Esophagus squamous epithelium (tissue), 5 donors: Measurements from ENCODE around the gene PLXNB2. TPM values are rescaled to one million over a fixed set of nuclear protein-coding genes. Genes with fewer than 3 reads are reported as not detected.
A peak's percentile ranks its signal among the peaks of the same experiment; 100 is the strongest.

Source experiments
- DNase-seq: peaks from one replicate; lab custom pipeline; 2025; lab: John Stamatoyannopoulos, UW
- H3K27ac ChIP-seq, 4 donors: fragments of 200-600 bp; sonication (generic); one replicate each; pipeline ENCODE4 v1.5.1; 2016 to 2019; ENCODE audit warnings: mild to moderate bottlenecking in 1 of 4
- H3K27me3 ChIP-seq, 4 donors: fragments of 200-600 bp; sonication (generic); 1 replicate in 3 of 4; 2 replicates in 1 of 4; pipeline versions ENCODE4 v1.5.1 to v1.6.0; 2017 to 2021; ENCODE audit warnings: antibody characterized with exemption in 1 of 4
- H3K36me3 ChIP-seq, 3 donors: fragments of 200-600 bp; sonication (generic); one replicate each; pipeline ENCODE4 v1.5.1; 2016 to 2019
- H3K4me1 ChIP-seq, 3 donors: fragments of 200-600 bp; sonication (generic); one replicate each; pipeline ENCODE4 v1.5.1; 2017 to 2019
- H3K4me3 ChIP-seq, 4 donors: fragments of 200-600 bp; sonication (generic); 1 replicate in 3 of 4; 2 replicates in 1 of 4; pipeline ENCODE4 v1.5.1; 2016 to 2019; ENCODE audit warnings: mild to moderate bottlenecking in 2 of 4, moderate library complexity in 1 of 4
- H3K9me3 ChIP-seq, 3 donors: fragments of 200-600 bp; sonication (generic); one replicate each; pipeline ENCODE4 v1.5.1; 2016 to 2019
- POLR2A ChIP-seq, 4 donors: fragments of 450-650 bp; IDR thresholded peaks; one replicate each; pipeline ENCODE4 v1.6.1; 2017; ENCODE audit warnings: antibody characterized with exemption in 4 of 4, mild to moderate bottlenecking in 4 of 4, moderate library complexity in 3 of 4
- WGBS, 2 donors: methylation state at CpG; one replicate each; pipeline ENCODE4 v1.1.5; 2018; 5-methylcytosine and 5-hydroxymethylcytosine counted together
- intact Hi-C: fragments of 100-400 bp; cut with DNase I; formaldehyde crosslinking; loops from one replicate; pipeline ENCODE4 v1.15.0; 2022
- total RNA-seq, 4 donors: library from RNA; depleted of rRNA; stranded (reverse); fragments of >200 nt; gene quantifications; one replicate each; pipeline ENCODE4 v1.1.0, GENCODE V29; 2016
- TF ChIP-seq, protein P1 (sequence below), 6 experiments: fragments of 450-650 bp in 4 of 6; fragments of 200-600 bp in 2 of 6; sonication (generic) in 2 of 6; IDR thresholded peaks; one replicate each; pipeline ENCODE4 v1.5.1; 2016 to 2019; ENCODE audit warnings: antibody characterized with exemption in 6 of 6, mild to moderate bottlenecking in 4 of 6, moderate library complexity in 4 of 6
- donor health status: DM: yes; HTN: yes; CAD: no.

Gene PLXNB2
- total RNA-seq, 4 donors from 2014 or later, result 80.9 to 231 (median 129) TPM

DNA sequence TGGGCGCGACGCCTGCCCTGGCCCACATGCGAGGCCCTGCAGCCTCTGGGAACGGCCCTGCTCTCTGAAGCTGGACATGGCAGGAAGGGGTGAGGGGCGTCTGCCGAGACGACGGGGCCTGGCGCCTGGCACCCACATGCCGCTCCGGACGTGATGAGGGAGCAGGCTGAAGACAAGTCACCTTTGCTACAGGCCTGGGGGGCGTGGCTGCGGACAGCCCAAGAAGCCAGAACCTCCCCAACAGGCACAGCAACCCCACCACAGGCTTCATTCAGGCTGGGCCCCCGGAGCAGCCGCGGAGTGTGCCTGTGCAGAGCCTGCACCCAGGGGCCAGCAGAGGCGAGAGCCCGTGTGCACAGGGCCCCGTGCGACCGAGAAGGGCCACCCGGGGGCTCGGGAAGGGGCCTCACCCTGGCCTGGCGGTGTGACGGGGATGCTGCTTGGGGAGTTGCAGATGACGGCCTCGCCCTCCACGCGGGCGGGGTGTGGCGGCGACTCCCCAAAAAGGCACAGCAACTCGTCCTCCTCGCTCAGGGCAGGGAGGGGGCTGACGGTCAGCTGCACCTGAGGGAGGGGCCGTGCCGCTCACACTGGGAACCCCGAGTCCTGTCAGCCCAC lies 20.6 kb downstream of the PLXNB2 start:
- TF ChIP-seq POLR2A (IDR thresholded peaks at IDR 0.05), result no peak
- TF ChIP-seq, protein P1, sequence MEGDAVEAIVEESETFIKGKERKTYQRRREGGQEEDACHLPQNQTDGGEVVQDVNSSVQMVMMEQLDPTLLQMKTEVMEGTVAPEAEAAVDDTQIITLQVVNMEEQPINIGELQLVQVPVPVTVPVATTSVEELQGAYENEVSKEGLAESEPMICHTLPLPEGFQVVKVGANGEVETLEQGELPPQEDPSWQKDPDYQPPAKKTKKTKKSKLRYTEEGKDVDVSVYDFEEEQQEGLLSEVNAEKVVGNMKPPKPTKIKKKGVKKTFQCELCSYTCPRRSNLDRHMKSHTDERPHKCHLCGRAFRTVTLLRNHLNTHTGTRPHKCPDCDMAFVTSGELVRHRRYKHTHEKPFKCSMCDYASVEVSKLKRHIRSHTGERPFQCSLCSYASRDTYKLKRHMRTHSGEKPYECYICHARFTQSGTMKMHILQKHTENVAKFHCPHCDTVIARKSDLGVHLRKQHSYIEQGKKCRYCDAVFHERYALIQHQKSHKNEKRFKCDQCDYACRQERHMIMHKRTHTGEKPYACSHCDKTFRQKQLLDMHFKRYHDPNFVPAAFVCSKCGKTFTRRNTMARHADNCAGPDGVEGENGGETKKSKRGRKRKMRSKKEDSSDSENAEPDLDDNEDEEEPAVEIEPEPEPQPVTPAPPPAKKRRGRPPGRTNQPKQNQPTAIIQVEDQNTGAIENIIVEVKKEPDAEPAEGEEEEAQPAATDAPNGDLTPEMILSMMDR (IDR thresholded peaks at IDR 0.05), result no peak
- intact Hi-C loops, result no loop called here
- Histone ChIP-seq H3K4me1 (peaks cover 10 to 94% (median 15%) of the 10 kb centered on the region in 3 donors), H3K27me3 (no peaks in the 10 kb centered on the region), H3K27ac (peak overlapping the region in 2 of 4 donors; percentile 19 to 68), H3K36me3 (peaks cover 68 to 95% (median 71%) of the 10 kb centered on the region in 3 donors), H3K9me3 (no peaks in the 10 kb centered on the region), H3K4me3 (no peak overlapping the region)
- no peak for DNase-seq
- WGBS, 2 donors, result 94% methylated on average over 11 of the region's 40 CpGs; no CpG with 5 or more reads in 1 of the 2 donors

DNA sequence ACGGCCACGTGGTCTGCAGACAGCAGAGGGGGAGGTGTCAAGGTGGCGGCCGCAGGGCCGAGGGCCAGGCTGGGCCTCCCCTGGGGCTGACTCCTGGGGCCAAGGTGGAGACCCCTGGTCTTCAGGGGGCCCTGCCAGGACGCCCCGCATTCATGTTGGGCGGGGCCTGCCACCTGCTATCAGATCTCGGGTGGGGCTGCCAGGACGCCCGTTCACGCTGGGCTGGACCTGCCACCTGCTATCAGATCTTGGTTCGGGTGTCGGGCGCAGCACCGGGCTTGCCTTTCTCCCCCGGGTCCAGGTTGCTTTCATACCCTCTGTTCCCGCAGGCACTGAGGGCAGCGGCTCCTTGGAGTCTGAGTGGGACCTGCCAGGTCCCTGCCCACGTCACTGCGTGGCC lies 21.2 kb downstream of the PLXNB2 start:
- H3K4me3 ChIP-seq, result no peak overlapping the region
- H3K9me3 ChIP-seq, result no peaks in the 10 kb centered on the region
- H3K36me3 ChIP-seq, result peaks cover 73 to 95% (median 76%) of the 10 kb centered on the region in 3 donors
- H3K27me3 ChIP-seq, result no peaks in the 10 kb centered on the region
- DNase-seq, result no peak
- peaks cover 14 to 94% (median 19%) of the 10 kb centered on the region in 3 donors for H3K4me1 ChIP-seq
- H3K27ac ChIP-seq, result peak overlapping the region in 2 of 4 donors; percentile 33 to 68
- intact Hi-C loops, result no loop called here
- TF ChIP-seq POLR2A (IDR thresholded peaks at IDR 0.05), result no peak
- TF ChIP-seq, protein P1 (IDR thresholded peaks at IDR 0.05), result no peak
- WGBS, 2 donors, result 73 to 76% methylated on average over 3 to 6 of the region's 21 CpGs

DNA sequence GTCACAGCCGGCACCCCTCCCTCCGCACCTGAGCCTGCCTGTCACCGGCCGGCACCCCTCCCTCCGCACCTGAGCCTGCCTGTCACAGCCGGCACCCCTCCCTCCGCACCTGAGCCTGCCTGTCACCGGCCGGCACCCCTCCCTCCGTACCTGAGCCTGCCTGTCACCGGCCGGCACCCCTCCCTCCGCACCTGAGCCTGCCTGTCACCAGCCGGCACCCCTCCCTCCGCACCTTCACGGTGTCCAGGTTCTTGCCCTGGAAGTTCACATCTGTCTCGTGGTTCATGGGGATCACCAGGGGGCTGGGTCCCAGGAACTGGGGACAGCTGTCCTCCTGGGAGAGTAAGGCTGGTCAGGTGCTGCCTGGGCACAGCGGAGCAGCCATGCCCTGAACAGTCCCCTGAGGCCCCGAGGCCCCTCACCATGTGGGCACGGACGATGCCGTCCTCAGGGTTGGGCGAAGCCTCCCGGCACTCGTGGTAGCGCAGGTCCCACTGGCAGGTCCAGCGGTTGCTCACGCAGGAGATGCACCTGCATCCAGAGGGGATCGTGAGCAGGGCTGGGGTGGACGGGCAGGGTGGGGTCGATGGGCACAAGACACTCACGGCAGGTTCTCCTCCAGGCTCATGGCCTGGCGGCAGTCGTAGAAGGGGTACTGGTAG lies 21.7 kb downstream of the PLXNB2 start:
- TF ChIP-seq, protein P1 (IDR thresholded peaks at IDR 0.05), result no peak
- DNase-seq, result no peak
- peaks cover 77 to 95% (median 82%) of the 10 kb centered on the region in 3 donors for H3K36me3 ChIP-seq
- no peak overlapping the region for H3K4me3 ChIP-seq
- H3K9me3 ChIP-seq, result no peaks in the 10 kb centered on the region
- peaks cover 14 to 94% (median 24%) of the 10 kb centered on the region in 3 donors for H3K4me1 ChIP-seq
- peak overlapping the region in 2 of 4 donors; percentile 33 to 68 for H3K27ac ChIP-seq
- 84 to 90% methylated on average over 4 to 6 of the region's 34 CpGs for WGBS, 2 donors
- no peaks in the 10 kb centered on the region for H3K27me3 ChIP-seq
- intact Hi-C loops, result no loop called here

DNA sequence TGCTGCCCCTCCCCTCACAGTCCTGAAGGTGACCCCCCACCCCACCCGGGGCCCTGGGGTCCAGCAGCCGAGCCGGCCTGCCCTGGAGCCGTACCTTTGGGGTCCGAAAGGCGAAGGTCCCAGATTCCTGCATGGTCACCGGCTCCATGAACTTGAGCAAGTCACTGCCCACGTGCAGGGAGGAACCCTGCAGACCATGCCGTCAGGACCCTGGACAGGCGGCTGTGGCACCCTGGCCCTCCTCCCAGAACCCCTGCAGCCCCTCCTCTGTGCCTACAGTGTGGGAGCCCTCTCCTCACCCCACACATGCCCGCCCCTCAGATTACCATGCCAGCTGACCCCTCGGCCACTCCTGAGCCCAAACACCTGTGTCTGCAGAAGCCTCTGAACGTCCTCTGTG lies 23.0 kb downstream of the PLXNB2 start:
- H3K27me3 ChIP-seq, result no peaks in the 10 kb centered on the region
- intact Hi-C loops, result loop anchor here (5.0 kb wide), 1 partner anchor 48 kb away; no protein-coding TSS in a partner anchor
- H3K4me3 ChIP-seq, result no peak overlapping the region
- peaks cover 81 to 95% (median 86%) of the 10 kb centered on the region in 3 donors for H3K36me3 ChIP-seq
- TF ChIP-seq, protein P1 (IDR thresholded peaks at IDR 0.05), result no peak
- TF ChIP-seq POLR2A (IDR thresholded peaks at IDR 0.05), result no peak
- peak overlapping the region in 2 of 4 donors; percentile 16 to 87 for H3K27ac ChIP-seq
- WGBS, 2 donors, result 40 to 83% methylated on average over 1 to 3 of the region's 13 CpGs
- H3K9me3 ChIP-seq, result no peaks in the 10 kb centered on the region
- no peak for DNase-seq
- H3K4me1 ChIP-seq, result peaks cover 14 to 95% (median 24%) of the 10 kb centered on the region in 3 donors

DNA sequence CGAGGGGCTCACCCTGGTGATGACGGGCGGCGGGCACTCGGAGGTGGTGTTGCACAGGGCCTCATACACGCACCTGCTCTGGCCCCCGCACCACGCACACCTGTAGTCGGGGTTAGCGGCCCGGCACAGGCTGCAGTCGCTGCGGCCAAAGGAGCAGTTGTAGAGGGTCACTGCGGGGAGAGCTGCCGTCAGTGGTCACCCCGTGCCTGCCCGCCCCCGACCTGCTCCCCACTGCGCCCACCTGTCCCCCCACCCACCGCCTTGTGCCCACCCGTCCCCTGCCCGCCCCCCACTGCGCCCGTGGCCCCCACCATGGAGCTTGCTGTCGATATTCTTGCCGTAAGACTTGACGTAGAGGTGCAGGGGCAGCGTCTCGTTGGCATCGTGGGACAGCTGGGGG lies 23.6 kb downstream of the PLXNB2 start:
- Histone ChIP-seq H3K4me3 (no peak overlapping the region), H3K27me3 (no peaks in the 10 kb centered on the region), H3K4me1 (peaks cover 14 to 95% (median 24%) of the 10 kb centered on the region in 3 donors), H3K9me3 (no peaks in the 10 kb centered on the region), H3K27ac (peak overlapping the region; percentile 16 to 89 (median 81)), H3K36me3 (peaks cover 81 to 95% (median 82%) of the 10 kb centered on the region in 3 donors)
- intact Hi-C loops, result loop anchor here (5.0 kb wide), 1 partner anchor 48 kb away; no protein-coding TSS in a partner anchor
- 65% methylated on average over 4 of the region's 30 CpGs; no CpG with 5 or more reads in 1 of the 2 donors for WGBS, 2 donors
- no peak for DNase-seq
- TF ChIP-seq, protein P1 (IDR thresholded peaks at IDR 0.05), result no peak
- no peak for TF ChIP-seq POLR2A (IDR thresholded peaks at IDR 0.05)
